ENCODE data around the gene NPLOC4.

DNA sequence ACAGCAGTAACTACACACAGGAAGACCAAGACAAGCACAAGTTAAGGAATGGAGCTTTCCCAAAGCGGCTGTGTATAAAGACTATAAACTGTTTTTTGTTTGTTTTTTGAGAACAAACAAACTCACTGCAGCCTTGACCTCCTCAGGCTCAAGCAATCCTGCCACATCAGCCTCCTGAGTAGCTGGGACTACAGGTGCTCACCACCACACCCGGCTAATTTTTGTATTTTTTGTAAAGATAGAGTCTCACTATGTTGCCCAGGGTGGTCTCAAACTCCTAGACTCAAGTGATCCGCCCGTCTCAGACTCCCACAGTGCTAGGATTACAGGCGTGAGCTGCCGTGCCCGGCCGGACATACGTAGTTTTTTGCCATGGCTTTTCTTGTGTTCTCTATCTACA is 23.5 kb upstream of the NPLOC4 start:
- TF ChIP-seq, protein P1, sequence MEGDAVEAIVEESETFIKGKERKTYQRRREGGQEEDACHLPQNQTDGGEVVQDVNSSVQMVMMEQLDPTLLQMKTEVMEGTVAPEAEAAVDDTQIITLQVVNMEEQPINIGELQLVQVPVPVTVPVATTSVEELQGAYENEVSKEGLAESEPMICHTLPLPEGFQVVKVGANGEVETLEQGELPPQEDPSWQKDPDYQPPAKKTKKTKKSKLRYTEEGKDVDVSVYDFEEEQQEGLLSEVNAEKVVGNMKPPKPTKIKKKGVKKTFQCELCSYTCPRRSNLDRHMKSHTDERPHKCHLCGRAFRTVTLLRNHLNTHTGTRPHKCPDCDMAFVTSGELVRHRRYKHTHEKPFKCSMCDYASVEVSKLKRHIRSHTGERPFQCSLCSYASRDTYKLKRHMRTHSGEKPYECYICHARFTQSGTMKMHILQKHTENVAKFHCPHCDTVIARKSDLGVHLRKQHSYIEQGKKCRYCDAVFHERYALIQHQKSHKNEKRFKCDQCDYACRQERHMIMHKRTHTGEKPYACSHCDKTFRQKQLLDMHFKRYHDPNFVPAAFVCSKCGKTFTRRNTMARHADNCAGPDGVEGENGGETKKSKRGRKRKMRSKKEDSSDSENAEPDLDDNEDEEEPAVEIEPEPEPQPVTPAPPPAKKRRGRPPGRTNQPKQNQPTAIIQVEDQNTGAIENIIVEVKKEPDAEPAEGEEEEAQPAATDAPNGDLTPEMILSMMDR (IDR thresholded peaks at IDR 0.05) = no peak
- no peak for TF ChIP-seq POLR2A (IDR thresholded peaks at IDR 0.05)

All from heart left ventricle (tissue), 13 donors.